Pancreas (tissue), 10 donors: Measurements from ENCODE around the gene OTUD5. TPM values are rescaled to one million over a fixed set of nuclear protein-coding genes. Genes with fewer than 3 reads are reported as not detected.

Source experiments
- ATAC-seq, 4 donors: fragments of 200-7000 bp; cut with Tn5 transposase; one replicate each; pipeline versions ENCODE4 v1.8.0 to v1.9.1; 2020; ENCODE audit warnings: mild to moderate bottlenecking in 4 of 4, moderate library complexity in 4 of 4
- DNase-seq, 6 donors: peaks; one replicate each; pipeline ENCODE4 v3.0.0-alpha.2; 2020
- FAIRE-seq: peaks from 2 replicates; lab custom pipeline; 2012; peaks lifted over from hg19 to GRCh38; lab: Jason Lieb, UNC
- H3K27ac ChIP-seq, 4 donors: fragments of 200-600 bp; sonication (generic); 1 replicate in 3 of 4; 2 replicates in 1 of 4; pipeline versions ENCODE4 v1.5.0 to v1.8.0; 2020
- H3K27me3 ChIP-seq, 4 donors: fragments of 200-600 bp; one replicate each; pipeline ENCODE4 v1.8.0; 2021
- H3K36me3 ChIP-seq, 3 donors: fragments of 200-600 bp; sonication (generic) in 1 of 3; one replicate each; pipeline versions ENCODE4 v1.5.0 to v1.8.0; 2020 to 2021
- H3K4me1 ChIP-seq, 3 donors: fragments of 200-600 bp; one replicate each; pipeline ENCODE4 v1.8.0; 2021
- H3K4me3 ChIP-seq, 4 donors: fragments of 200-600 bp; sonication (generic) in 2 of 4; one replicate each; pipeline versions ENCODE4 v1.5.0 to v1.8.0; 2020 to 2021
- H3K9me3 ChIP-seq, 4 donors: fragments of 200-600 bp; one replicate each; pipeline ENCODE4 v1.8.0; 2021
- CTCF ChIP-seq, 4 donors: fragments of 200-600 bp; sonication (generic) in 3 of 4; IDR thresholded peaks; one replicate each; pipeline versions ENCODE4 v1.5.0 to v1.8.0; 2021; ENCODE audit warnings: antibody characterized with exemption in 4 of 4
- WGBS, 2 donors: extraction: QIAGEN DNeasy Blood & Tissue Kit; methylation state at CpG; one replicate each; pipeline ENCODE4 v1.1.7; 2013; 5-methylcytosine and 5-hydroxymethylcytosine counted together
- intact Hi-C, 3 donors: fragments of 100-400 bp; cut with DNase I; formaldehyde crosslinking; loops; one replicate each; pipeline versions ENCODE4 v1.11.1 to v1.14.2; 2022
- polyA plus RNA-seq, 2 donors: library from polyadenylated mRNA; stranded (reverse); fragments of 200-250 nt; gene quantifications; one replicate each; pipeline ENCODE4 v1.2.3, GENCODE V29; 2013
- total RNA-seq, 6 donors: library from RNA; stranded (reverse); fragmentation: NEBNext Ultra II Directional in 4 of 6; extraction: Animal tissue kit (Norgen Biotek cat#: 25700) in 4 of 6; gene quantifications; one replicate each; pipeline versions ENCODE4 v1.2.1 to v1.2.4, GENCODE V29; 2021 to 2023
- donor health status: healthy with polysubstance abuse.
- donor health status: DM: no; HTN: no; CAD: no; lungs with moderate emphysema.
- donor health status: DM: no; HTN: no; CAD: no.
- donor health status: control.
- donor health status: control.
- donor health status: Bipolar disorder and iron deficiency.
- donor health status: DM: yes; HTN: yes; CAD: no.
- donor health status: DM: no; HTN: no; CAD: no.
- donor health status: DM: no; HTN: no; CAD: no.
- donor health status: DM: yes; HTN: yes; CAD: no.

OTUD5 gene
- total and polyA plus RNA-seq, 8 donors, result 14.2 to 34.3 (median 19.3) TPM

- no peak for TF ChIP-seq CTCF (IDR thresholded peaks at IDR 0.05)
- Histone ChIP-seq H3K4me1 (no peaks in the 10 kb centered on the region), H3K4me3 (peak overlapping the region; percentile 33 to 57 (median 43)), H3K27me3 (peaks cover 0 to 4% (median 0%) of the 10 kb centered on the region in 4 donors), H3K9me3 (no peaks in the 10 kb centered on the region), H3K36me3 (no peaks in the 10 kb centered on the region), H3K27ac (peak overlapping the region; percentile 57 to 78 (median 72))
- ATAC-seq, result no peak
- FAIRE-seq, result no peak
- 6 to 32% methylated on average over 22 to 23 of the region's 23 CpGs for WGBS, 2 donors
- peak in 1 of 6 donors; percentile 21 for DNase-seq
- intact Hi-C loops, result no loop called here
Measured at GRCh38 chrX:48918301-48918642, 39.1 kb downstream of the OTUD5 start.

DNA sequence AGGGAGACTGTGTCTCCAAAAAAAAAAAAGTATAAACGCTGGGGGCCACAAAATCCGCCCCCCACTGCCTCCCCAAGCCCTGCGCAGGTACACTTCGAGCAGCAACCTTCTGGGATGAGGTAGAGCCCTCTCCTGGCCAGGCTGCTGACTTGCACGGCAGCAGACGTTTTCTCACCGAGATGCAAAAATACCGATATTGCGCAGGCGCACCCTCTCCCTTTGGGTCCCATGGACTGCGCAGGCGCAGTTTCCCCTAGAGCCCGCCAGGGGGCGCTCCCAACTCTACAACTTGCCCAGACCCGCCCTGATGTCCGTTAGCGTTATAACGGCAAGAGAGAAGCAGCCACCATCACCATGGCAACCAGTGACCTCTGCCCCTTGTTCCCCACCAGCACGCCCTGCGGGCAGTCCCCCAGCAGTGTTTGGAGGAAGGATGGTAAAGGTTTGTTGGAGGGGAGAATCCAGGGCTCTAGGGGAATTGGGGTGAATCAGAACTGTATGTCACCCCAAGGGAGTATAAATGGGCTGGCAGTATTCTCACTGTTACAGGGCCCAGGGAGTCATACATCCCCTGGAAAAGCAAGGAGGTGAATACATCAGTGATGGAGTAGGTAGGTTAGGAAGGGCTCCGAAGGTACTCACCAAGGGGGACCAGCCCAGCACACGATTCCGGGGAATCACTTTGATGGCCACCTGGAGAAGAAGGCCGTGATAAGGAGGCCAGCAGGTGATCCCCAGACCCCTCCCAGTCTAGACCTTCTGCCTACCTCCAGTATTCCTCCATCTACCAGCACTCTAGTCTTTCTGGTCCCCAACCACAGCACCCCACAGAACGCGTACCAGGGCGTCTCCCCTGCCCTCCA, 40.0 kb downstream of the OTUD5 start:
- peak; percentile 85 for FAIRE-seq
- peaks cover 0 to 4% (median 0%) of the 10 kb centered on the region in 4 donors for H3K27me3 ChIP-seq

DNA sequence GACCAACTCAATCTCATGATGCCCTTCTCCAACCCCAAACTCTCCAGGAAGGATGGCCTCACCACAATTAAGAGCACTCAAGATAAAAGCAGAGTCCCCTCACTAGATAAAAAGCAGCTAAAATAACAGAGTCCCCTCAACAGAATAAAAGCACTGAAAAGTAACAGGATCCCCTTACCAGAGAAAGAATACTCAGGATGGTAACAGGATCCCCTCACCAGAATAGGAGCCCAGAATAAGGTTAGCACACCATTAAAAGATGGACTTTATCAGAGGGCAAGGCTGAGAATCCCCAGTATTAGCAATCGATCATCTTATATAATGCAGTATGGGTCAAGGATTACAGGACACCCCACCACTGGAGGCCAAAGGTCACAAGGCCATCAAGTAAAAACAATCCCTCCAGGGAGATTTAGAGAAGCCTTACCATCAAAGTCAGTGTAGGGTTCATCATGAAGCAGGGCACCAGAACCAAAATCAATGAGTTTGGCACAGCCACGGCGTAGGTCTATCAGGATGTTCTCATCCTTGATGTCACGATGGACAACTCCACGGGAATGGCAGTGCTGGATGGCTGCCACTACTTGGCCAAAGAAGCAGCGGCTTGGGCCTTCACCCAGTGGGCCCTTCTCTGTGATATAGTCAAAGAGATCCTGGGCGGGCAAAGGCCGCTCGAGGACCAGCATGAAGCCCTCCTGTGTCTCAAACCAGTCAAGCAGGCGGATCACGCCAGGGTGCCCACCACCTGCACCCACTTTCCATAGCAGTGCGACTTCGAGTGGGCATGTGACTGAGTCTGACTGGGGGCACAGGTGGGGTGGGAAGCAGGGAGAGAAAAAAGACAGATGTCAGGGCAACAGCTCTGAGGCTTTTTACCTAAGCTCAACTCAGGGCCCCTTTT, 42.6 kb downstream of the OTUD5 start:
- Histone ChIP-seq H3K36me3 (no peaks in the 10 kb centered on the region), H3K4me1 (no peaks in the 10 kb centered on the region), H3K27me3 (peaks cover 0 to 4% (median 0%) of the 10 kb centered on the region in 4 donors), H3K9me3 (no peaks in the 10 kb centered on the region), H3K4me3 (no peak overlapping the region), H3K27ac (no peak overlapping the region)
- FAIRE-seq (no peak), DNase-seq (no peak), ATAC-seq (no peak)
- WGBS, 2 donors, result 87% methylated on average over 13 of the region's 13 CpGs
- intact Hi-C loops, result no loop called here
- TF ChIP-seq CTCF (IDR thresholded peaks at IDR 0.05), result no peak

More for the DNA sequence above, 40.0 kb downstream of the OTUD5 start:
- H3K4me3 ChIP-seq, result peak overlapping the region in 1 of 4 donors; percentile 17
- H3K36me3 ChIP-seq, result no peaks in the 10 kb centered on the region
- ATAC-seq, result peak; percentile 57 to 81 (median 78)
- H3K27ac ChIP-seq, result no peak overlapping the region
- no peaks in the 10 kb centered on the region for H3K9me3 ChIP-seq
- 20 to 41% methylated on average over 27 of the region's 27 CpGs for WGBS, 2 donors
- DNase-seq, result peak; percentile 80 to 93 (median 89)
- no peaks in the 10 kb centered on the region for H3K4me1 ChIP-seq
- peak; percentile 84 to 97 (median 92) for TF ChIP-seq CTCF (IDR thresholded peaks at IDR 0.05)
- intact Hi-C loops, result no loop called here

GRCh38 chrX:48913605-48914366, 43.6 kb downstream of the OTUD5 start:
- WGBS, 2 donors, result 79 to 86% methylated on average over 5 of the region's 5 CpGs
- H3K27ac ChIP-seq, result no peak overlapping the region
- no peak overlapping the region for H3K4me3 ChIP-seq
- H3K36me3 ChIP-seq, result no peaks in the 10 kb centered on the region
- DNase-seq (no peak), ATAC-seq (no peak), FAIRE-seq (no peak)
- intact Hi-C loops, result no loop called here
- no peak for TF ChIP-seq CTCF (IDR thresholded peaks at IDR 0.05)
- no peaks in the 10 kb centered on the region for H3K9me3 ChIP-seq
- H3K4me1 ChIP-seq, result no peaks in the 10 kb centered on the region
- peaks cover 0 to 4% (median 0%) of the 10 kb centered on the region in 4 donors for H3K27me3 ChIP-seq
